Astrocyte of the spinal cord (primary cell): ENCODE results near the gene ATP1A2.

Experiments used
- DNase-seq: peaks from one replicate; pipeline ENCODE4 v3.0.0; 2011; ENCODE audit warnings: low read depth, low spot score
- H3K4me3 ChIP-seq: 2 replicates; pipeline ENCODE4 v1.5.1; 2011; ENCODE audit warnings: low read depth, mild to moderate bottlenecking, low read length, moderate library complexity
- in situ Hi-C: cut with HindIII; loops from 2 replicates; pipeline ENCODE4 v1.10.0; 2017; ENCODE audit warnings: low sequenced_read_pairs
- TF ChIP-seq, protein P1 (sequence below): IDR thresholded peaks from 2 replicates; pipeline ENCODE4 v1.5.1; 2012; ENCODE audit warnings: low read depth, mild to moderate bottlenecking, low read length, inconsistent platforms

ATP1A2 gene

DNA sequence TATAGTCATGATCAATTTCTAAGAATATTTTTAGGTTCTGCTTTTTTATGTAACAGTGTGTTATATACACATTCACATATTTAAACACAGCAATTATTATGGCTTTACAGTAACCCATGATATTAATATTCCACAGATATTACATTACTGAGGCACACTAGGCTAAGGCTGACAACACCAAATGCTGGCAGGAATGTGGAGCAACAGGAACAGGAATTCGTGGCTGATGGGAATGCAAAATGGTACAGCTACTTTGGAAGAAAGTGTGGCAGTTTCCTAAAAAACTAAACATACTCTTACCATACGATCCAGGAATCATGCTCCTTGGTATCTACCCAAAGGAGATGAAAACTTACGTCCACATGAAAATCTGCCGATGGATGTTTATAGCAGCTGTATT lies 36.1 kb upstream of the ATP1A2 start:
- no peak overlapping the region for H3K4me3 ChIP-seq
- in situ Hi-C loops: no loop called here
- TF ChIP-seq, protein P1, sequence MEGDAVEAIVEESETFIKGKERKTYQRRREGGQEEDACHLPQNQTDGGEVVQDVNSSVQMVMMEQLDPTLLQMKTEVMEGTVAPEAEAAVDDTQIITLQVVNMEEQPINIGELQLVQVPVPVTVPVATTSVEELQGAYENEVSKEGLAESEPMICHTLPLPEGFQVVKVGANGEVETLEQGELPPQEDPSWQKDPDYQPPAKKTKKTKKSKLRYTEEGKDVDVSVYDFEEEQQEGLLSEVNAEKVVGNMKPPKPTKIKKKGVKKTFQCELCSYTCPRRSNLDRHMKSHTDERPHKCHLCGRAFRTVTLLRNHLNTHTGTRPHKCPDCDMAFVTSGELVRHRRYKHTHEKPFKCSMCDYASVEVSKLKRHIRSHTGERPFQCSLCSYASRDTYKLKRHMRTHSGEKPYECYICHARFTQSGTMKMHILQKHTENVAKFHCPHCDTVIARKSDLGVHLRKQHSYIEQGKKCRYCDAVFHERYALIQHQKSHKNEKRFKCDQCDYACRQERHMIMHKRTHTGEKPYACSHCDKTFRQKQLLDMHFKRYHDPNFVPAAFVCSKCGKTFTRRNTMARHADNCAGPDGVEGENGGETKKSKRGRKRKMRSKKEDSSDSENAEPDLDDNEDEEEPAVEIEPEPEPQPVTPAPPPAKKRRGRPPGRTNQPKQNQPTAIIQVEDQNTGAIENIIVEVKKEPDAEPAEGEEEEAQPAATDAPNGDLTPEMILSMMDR: no peak
- no peak for DNase-seq

GRCh38 chr1:160080381-160081100 lies 35.0 kb upstream of the ATP1A2 start:
- no peak for DNase-seq
- H3K4me3 ChIP-seq: no peak overlapping the region
- TF ChIP-seq, protein P1: no peak
- in situ Hi-C loops: no loop called here

- H3K4me3 ChIP-seq: no peak within 1 kb of the TSS
- in situ Hi-C loops: no loop called here
- no peak for DNase-seq
- TF ChIP-seq, protein P1: no peak
Measured at GRCh38 chr1:160081261-160081936, 34.2 kb upstream of the ATP1A2 start, which contains the start of gene KCNJ9. Gene KCNJ9 (plus strand): TSS chr1:160081538. CDS start chr1:160084031, 2,493 bp downstream.

DNA sequence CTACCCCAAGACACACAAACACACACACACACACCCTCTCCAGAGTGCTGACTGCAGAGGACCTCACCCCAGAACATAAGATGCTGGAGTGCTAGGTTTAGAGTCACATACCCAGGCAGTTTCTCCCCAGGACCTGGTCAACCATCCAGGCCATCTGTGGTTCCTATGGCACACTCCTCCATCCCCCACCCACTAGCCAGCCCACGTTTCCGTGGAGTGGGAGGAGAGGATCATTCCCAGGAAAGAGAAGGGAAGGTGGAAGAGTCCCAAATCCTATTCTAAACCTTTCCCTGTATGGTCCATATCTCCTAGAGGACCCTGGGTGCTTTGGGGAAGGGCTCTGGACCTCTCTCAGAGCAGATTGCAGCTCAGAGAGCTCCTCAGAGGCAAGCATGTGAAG lies 33.1 kb upstream of the ATP1A2 start:
- no peak for DNase-seq
- in situ Hi-C loops: no loop called here
- TF ChIP-seq, protein P1: no peak
- no peak overlapping the region for H3K4me3 ChIP-seq

DNA sequence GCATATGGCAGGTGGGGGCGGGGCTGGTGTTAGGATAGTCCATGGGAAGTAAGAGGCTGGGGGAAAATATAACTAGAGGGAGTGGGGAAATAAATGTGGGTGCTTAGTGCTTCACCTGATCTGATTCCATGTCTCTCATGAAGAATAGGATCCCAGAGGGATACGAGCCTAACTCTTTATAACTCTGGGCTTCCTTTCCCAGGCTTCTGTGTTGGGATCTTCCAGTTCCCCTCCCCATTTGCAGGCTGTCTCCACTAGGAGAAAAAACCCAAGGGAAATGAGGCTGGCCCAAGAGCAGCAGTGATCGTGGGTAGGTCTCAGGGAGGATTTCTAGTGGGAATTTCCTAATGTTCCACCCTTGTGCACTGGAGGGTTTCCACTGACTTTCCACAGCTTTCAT lies 32.6 kb upstream of the ATP1A2 start:
- in situ Hi-C loops: no loop called here
- H3K4me3 ChIP-seq: no peak overlapping the region
- TF ChIP-seq, protein P1: no peak
- DNase-seq: no peak

GRCh38 chr1:160083968-160084770 lies 31.4 kb upstream of the ATP1A2 start:
- peak overlapping the region; percentile 5 for H3K4me3 ChIP-seq
- DNase-seq: no peak
- in situ Hi-C loops: no loop called here

More at GRCh38 chr1:160083968-160084770, 31.4 kb upstream of the ATP1A2 start:
- TF ChIP-seq, protein P1: peak; percentile 74
